Ammon's horn (tissue), 1 donor: ENCODE data around the gene CTNNB1.

Experiments used
- DNase-seq: peaks from one replicate; pipeline ENCODE4 v3.0.0-alpha.2; 2016; ENCODE audit warnings: low spot score

The CTNNB1 gene

DNA sequence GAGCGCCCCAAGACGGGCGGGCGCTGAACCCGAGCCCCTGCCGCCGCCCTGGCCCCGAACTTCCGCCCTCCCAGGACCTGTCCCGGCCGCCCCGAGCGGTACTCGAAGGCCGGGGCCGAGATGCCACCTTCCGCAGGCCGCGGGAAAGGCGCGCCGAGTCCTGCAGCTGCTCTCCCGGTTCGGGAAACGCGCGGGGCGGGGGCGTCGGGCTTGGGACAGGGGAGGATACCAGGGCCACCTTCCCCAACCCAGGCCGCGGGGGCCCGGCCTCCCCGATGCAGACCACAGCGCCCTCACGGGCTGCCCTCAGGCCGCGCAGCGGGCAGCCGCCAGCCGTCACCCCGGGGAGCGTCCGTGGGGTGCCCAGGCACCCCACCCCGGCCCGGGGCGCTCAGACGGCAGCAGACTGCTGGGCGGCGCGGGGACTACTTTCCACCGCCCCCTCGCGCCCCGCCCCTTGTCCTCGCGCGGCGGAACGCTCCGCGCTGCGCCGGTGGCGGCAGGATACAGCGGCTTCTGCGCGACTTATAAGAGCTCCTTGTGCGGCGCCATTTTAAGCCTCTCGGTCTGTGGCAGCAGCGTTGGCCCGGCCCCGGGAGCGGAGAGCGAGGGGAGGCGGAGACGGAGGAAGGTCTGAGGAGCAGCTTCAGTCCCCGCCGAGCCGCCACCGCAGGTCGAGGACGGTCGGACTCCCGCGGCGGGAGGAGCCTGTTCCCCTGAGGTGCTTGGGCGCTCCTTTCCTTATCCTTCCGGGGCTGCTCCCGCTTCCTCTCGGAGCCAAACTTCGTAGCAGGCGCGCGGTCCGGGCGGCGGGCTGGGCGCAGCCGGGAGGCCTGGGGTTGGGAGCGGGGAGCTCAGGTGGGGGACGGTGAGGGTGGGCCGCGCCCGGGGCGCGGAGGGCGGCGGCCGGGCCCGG, at the start of gene CTNNB1:
TSS of gene CTNNB1 (plus strand) at position 556 of the 916 bp plus-strand sequence. CDS start 24,564 bp downstream, outside the sequence.
- peak; percentile 93 for DNase-seq

DNA sequence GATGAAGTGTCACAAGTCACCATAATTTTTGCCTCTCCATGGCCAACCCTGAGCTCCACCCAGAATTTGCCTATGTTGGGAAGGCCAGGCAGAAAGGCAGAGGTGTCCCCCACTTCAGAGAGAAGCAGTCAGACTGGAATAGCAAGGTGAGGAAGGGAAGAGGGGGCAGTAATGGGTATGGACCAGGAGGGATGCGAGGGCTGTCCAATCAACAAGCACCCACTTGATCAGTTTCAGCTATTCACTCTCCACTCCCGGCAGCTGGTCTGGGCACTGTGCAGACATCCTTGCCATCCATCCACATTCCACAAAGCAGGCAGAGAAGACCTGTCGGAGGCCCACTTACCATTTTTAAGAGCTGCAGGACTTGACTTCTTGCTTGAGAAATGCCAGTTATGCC, 43.5 kb upstream of the CTNNB1 start:
- DNase-seq, result no peak

DNA sequence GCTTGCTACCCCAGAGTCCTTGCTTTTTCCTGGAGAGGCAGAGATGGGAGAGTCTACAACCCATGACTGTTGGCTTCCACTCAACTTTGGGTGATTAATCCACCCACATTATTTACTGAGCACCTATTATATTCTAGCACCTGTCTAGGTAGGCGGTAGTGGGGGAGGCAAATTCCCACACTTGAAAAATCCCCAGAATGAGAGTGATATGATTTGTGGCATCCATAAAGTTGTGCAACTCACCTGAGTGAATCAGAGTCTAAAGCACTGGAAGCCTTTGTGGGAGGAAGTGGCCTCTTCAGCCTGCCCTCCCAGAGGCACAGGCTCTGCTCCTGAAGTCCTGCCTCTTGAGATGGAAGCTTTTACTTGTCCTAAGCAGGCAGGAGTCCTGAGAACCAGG, 40.4 kb upstream of the CTNNB1 start:
- no peak for DNase-seq

DNA sequence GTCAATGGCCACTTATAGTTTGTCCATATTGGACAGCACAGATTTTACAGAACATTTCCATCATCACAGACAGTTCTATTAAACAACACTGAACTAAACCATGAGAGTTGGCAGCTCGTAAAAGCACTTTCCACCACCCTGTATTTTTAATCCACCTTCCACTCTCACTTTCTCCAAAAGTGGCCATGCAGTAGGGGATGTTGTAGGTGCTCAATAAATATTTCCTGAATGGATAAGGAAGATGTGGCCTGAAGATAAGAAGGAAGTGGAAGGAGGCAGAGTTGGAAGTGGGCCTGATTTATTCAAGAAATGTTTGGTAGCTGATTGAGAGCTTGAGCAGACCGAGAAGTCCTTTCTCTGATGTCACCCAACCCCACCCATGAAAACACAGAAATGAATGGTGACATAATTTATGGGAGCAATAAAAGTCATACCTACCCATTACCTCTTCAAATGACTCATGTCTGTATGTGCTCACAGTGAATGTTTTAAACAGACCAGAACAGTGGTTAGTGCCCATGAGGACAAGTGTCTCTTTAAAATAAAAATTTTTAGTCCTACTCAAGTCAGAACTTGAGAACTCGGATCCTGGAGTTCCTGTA, 39.6 kb upstream of the CTNNB1 start:
- no peak for DNase-seq

DNA sequence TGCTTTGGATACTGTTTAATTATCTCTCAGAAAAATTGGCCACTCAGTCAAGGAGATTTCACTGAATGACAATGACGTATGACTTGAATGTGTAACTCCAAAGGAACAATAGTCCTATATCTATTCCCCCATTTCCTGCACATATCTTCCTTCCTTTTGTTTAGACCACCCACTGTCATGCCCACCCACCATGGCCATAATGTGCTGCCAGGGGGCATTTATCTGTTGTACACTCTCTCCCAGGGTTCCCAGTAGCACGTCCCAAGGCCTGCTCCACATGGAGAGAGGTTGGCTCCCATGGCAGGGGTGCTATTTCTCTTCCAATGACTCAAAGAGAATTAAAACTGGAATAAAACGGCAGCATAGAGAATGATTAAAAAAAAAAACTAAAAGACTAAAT, 36.8 kb upstream of the CTNNB1 start:
- no peak for DNase-seq

DNA sequence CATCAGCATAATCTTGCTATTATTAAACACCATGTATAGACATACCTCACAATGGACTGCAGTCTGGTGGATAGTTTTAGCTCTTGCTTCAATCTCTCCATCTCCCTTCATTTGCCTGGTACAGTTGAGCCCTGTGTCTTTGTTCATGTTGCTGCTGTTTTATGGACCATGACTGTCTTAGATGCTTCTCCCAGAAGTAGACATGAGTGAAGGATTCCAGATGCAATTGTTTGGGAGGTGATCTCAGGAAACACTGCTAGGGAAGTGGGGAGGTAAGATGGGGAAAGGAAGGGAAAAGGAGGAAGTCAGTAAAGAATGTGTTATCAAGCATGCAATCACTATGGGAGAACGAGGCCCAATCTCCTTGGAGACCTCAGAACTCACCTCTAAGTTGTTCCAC, 36.3 kb upstream of the CTNNB1 start:
- no peak for DNase-seq

DNA sequence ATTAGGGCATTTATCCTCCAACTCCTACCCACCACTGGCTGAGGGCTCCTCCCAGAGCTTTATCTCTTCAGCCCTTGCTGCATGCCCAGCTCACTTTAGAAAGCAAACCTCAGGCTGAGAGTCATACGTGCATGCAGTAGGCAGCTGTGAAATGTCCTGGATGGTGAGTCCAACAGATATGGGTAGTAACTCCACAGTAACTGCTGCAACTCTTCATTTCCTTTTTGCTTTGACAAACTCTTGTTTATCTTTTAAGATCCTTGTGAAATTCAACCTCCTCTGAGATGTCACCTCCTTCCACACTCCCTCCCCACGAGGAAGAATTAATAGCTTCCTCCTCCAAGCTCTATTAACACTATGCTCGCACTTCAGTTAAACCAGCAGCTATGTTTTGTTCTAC, 35.9 kb upstream of the CTNNB1 start:
- DNase-seq, result no peak

DNA sequence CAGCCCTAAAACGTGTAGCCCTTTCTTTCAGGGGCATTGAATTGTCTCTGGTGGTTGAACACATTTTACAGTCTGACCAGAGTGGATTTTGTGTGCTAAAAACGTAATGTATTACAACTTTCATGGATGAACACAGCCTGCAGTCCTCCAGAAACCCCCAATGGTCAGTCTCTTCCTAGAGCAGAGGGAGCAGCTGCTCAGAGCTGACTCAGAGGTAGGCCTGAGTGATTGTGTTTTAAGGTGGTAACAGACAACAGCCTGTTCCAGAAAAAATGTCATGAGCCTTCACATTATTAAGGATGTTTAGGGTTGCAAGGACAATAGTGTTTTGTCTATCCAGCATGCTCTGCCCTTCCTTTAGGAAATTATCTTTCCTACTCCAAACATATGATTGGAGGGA, 34.5 kb upstream of the CTNNB1 start:
- DNase-seq, result no peak

DNA sequence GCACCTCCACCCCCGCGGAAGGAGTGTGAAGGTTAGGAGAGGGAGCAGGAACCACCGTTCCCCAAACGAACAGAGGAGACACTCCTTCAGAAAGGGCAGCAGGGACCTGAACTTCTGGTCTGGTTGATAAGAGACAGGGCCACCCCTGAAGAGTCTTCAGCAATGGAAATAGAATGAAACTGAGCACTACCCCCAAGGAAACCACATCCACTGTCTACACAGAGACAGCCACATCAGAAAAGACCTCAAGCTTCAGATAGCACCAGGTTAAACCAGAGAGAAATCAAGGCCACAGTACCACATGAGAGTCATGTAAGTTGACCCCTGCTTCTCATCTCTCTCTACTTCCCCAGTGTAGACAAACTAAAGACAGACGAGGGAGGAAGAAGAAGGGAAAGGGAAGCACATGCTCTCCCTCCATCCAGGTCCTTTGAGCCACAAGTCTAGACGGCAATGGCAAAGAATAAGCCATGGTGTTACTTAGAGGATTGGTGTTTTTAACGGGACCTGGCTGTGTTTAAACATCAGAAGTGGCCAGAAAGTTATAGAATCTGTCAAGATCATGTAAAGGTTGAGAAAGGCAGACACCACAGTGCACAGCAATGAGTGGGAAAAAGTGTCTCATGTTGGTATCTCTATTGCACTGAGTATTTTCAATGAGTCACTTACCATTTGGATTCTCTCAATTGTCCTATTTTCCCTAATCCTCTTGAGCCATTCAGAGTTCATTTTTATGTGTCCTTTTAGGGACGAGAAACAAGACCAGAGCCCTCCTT, 31.4 kb upstream of the CTNNB1 start:
- DNase-seq, result no peak

DNA sequence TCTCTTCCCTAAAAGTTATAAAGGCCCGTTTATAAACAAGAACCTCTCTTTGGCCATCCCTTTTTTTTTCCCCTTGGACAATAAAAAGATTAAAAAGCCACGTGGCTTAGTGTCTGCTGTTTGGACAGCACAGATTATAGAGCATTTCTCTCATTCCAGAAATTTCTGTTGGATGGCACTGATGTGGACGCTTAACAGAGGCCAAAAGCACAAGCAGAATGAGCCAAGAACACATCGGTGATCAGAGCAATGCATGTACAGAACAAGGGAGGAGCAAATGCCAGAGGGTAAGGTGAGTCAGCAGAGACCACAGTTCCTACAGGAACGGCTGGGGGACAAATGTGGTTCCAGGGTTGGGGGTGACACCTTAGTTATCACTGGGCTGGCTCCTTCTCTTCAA, 30.3 kb upstream of the CTNNB1 start:
- DNase-seq, result no peak

DNA sequence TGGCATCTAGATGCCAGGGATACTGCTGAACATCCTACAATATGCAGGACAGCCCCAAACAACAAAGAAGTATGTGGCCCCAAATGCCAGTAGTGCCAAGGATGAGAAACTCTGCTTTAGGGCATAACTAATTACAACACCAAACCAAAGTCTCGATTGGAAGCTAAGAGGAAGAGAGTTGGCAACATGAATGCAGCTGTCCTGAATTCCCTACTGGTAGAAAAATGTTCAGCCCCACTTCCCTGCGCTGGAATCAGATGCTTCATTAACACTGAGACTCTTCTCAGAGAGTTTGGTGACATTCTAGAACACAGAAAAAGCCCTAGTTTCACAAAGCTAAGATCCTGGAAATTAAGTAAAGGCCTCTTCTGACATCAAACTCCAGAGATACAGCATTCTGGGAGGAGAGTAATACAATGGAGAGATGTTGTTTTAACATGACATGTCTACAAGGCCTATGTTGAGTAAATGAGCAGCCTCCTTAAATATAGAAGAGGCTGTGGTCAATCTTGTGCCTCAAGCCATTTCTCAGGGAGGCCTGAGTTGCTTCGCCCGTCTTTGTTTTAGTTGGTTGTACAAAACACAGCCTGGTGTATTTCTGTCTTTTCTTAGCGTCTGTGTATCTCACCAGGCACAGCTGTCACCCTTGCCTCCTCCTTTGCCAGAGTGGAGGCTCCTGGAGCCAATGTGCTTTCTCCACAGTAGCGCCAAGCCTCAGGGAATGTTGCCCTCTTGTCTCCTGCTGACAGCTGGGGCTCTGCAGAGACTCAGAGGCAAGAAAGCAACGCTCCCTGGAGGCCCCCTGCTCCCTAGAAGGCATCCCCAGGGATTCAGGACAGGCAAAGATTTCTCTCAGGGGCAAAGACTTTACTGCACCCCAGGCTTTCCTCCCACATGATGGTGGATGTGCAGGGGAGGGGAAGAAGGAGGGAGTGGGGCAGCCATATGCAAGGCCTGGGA, 25.1 kb upstream of the CTNNB1 start:
- DNase-seq, result no peak

DNA sequence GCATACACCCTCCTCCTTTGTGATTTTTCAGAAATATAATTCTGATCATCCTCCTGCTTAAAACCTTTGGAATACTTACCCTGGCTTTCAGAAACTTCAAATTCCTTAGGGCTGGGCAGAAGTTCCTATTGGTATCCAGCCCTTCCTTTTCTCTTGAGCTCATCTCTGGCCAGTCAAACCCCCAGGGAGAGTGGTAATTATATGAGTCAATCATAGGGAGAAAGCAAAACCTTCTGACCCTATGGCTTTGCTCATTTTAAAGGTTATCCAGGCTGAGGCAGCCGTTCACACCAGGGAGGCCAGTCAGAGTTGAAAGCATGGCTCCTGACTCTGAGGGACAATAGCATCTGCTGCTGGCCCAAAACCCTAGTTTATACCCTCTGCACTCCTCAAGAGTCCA, 23.9 kb upstream of the CTNNB1 start:
- DNase-seq, result no peak

DNA sequence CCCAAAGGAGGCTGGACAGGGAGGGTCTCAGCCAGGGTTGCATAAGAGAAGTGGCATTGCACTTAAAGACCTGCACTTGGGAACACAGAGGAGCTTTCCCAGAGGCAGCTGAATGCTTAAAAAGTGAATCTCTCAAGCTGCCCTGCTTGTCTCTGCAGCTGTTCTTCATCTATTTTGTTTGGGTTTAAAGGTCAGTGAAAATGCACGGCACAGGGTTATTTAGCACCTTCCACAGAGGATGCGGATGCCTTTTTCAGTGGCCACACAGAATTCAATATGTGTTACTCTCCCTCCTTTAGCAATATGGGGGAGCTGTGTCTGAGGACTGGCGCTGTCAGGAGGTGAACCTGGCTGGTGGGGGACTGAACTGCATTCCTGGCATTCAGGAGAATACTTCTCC, 22.7 kb upstream of the CTNNB1 start:
- DNase-seq, result no peak

DNA sequence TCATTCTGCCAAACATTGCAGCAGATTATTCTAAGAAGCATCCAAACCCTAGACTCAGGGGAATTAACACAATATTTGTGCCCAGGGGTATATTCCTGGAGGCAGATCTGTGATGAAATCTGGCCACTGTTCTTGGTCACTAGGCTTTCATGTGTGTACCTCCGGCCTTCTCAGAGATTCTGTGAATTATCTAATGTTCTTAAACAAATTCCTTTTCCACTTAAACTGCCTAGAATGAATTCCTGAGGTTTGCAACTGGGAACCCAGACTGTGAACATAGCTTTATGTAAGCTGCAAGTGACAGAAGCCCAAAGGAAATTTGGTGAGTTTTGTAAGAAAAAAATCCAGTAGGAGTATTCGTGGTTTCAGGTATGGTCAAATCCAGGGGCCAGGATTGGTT, 20.7 kb upstream of the CTNNB1 start:
- no peak for DNase-seq

DNA sequence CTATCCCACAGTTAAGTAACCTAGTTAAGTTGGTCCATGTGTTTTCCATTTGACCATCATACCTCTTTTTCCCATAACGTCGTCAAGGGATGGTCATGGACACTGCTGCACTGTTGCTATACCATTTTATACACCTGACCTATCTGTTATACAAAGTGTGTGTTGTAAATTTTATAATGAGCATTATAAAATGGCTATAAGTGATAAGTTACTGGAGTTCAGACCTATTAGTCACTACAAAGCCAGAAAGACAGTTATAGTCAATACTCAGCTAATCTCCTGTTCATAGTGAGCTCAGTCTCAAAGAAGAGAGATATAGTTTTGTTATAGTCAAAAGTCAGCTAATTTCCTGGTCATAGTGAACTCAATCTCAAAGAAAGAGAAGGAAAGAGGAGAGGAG, 18.9 kb upstream of the CTNNB1 start:
- DNase-seq, result no peak

DNA sequence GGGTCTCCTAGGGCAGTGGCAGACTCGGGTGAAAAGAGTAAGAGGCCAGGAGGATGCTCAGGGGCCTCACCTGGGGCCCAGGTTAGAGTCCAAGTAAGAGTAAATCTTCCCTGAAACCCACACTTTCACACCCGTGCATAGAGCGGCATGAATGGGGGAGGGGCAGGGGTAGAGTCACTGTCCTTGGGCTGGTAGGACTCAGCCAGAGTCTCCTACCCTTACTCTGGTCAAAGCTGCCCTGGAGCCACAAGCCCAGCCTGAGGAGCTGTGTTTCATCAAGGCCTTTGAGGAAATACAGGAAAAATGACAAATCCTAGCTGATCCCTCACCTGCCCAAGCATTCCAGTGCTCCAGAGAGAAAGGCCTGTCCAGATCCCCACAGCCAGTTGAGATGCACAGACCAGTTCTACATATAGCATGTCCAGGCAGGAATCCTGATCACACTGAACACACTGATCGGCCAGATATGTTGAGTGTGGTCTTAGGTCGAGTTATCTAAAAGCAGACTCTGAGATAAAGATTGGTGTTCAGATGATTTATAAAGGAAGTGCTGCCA, 16.7 kb upstream of the CTNNB1 start:
- no peak for DNase-seq

DNA sequence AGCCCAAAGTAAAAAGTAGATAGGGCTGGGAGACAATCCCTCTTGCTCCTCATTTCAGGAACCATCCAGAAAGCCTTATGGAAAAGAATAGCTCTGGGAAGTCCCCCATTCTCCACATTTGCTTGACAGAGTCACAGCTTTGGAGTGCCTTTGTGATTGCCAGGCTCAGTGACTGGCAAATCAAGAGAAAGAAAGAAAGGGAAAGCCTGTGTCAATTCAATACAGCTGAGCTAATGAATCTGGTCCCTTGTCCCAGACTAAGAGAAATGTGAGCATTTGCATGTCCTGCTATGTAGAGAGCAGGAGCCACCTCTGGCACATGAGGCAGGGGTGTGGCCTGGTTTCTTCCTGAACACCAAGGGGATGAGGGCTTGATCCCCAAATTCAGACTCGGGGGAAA, 14.9 kb upstream of the CTNNB1 start:
- no peak for DNase-seq

DNA sequence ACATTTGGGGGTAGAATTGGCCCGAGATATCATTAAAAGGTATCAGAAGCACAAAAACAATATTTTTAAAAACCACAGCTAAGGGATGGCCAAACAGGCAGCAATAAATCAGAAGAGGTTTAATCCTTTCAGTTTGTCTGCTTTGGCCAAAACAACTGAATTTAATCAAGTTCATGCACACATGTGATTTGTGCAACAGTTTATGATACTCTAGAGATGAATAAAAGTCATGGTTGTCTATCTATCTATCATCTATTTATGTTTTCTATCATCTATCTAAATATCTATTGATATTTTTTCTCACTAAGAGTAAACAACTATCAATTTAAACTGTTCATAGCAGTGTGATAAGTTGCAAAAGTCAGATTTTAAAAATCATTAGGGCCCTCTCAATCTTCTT, 13.0 kb upstream of the CTNNB1 start:
- no peak for DNase-seq

DNA sequence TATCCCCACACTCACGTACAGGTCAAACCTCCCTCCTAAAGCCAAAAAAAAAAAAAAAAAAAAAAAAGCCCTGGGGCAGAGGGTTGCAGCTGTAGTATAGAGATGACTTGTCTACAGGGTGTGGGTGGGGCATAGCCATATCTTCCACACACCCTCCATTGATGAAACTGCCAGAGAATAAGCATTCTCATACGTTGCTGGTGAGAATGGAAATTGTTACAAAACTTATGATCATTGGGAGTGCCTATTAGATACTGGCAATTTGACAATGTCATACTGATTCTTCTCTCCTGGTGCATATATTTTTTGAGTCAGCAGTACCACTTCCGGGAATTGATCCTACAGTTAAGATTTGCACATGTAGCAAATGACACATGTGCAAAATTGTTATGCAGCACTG, 11.0 kb upstream of the CTNNB1 start:
- no peak for DNase-seq

DNA sequence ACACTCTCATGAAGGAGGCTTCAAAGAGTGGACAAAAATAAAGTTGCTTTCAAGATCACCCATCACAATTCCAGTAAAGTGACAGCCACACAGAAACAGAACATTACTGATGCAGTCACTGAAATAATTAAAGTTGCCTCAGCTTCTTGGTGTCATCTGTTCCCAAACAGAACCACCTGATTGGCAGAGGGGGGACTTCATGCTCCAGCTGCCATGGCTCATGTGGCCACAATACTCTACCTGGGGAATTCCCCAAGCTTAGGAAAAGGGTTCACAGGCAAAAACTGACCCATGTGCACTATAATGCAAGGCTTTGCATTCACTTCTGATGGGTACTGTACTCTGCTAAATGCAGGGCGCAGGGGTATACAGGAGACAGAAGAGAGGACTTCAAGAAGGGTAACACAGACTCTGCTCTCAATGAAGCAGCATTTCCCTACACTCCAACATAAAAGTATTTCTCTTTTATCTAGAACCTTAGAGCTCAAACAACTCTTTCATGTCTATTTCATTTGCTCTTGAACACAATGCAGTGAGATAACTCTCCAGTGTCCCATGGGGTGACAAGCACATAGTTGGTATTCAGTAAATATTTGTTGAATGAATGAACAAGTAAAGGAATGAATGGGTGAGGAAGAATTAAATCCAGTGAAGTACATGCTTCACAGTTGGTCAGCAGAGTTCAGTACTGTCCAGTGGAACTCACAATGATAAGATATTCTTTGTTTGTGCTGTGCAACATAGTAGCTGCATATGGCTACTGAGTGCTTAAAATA, 8.6 kb upstream of the CTNNB1 start:
- no peak for DNase-seq

DNA sequence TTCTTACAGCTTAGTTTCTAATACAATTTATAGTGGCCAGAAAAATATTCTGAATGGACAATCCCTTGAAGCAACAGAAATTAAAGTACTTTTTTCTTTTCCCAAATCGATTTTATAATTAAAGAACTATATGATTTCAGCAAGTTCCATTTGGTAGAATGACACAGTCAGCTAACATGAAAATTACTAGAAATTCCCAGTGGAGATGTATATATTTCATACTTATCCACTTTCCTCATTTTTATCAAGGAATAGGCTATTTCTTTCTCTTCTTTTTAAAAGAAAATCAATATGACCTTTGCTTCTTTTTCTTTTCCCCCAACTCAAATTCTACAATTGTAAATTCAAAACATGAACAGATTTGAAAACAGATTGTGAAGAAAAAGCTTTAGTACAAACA, 6.4 kb upstream of the CTNNB1 start:
- DNase-seq, result no peak
